ENCODE data around the gene SLC17A5. TPM values are rescaled to one million over a fixed set of nuclear protein-coding genes. Genes with fewer than 3 reads are reported as not detected.

Gene SLC17A5
- total RNA-seq, 2 donors from 2014 or later: 4.4 to 8.3 TPM

GRCh38 chr6:73644030-73644429 is 9.8 kb downstream of the SLC17A5 start:
- TF ChIP-seq CTCF (conservative IDR thresholded peaks at IDR 0.05): no peak
- Mint-ChIP-seq H3K4me3 (no peak overlapping the region), H3K4me1 (peaks cover 7% of the 10 kb centered on the region), H3K9me3 (no peaks in the 10 kb centered on the region), H3K27me3 (ENCODE audit: insufficient read depth) (no peaks in the 10 kb centered on the region), H3K36me3 (ENCODE audit: low read depth) (peaks cover 2% of the 10 kb centered on the region), H3K27ac (no peak overlapping the region)
- Histone ChIP-seq H3K4me3 (ENCODE audit: low read length) (no peak overlapping the region), H3K27me3 (ENCODE audit: control insufficient read depth, insufficient read depth, low read length, poor library complexity, severe bottlenecking) (no peaks in the 10 kb centered on the region), H3K9me3 (ENCODE audit: control insufficient read depth, low read length) (no peaks in the 10 kb centered on the region), H3K36me3 (ENCODE audit: control insufficient read depth, insufficient read depth, low read length) (no peaks in the 10 kb centered on the region), H3K9ac (ENCODE audit: extremely low read depth, low read length, poor library complexity, severe bottlenecking) (no peak overlapping the region), H3K4me1 (ENCODE audit: control insufficient read depth, insufficient read depth, low read length) (no peaks in the 10 kb centered on the region), H3K27ac (ENCODE audit: low read depth, low read length) (no peak overlapping the region)
- 93 to 100% methylated on average over 1 to 2 of the region's 2 CpGs for WGBS, 2 experiments (ENCODE audit: insufficient coverage in 1 of 2, insufficient read length in 1 of 2)
- no peak for DNase-seq

DNA sequence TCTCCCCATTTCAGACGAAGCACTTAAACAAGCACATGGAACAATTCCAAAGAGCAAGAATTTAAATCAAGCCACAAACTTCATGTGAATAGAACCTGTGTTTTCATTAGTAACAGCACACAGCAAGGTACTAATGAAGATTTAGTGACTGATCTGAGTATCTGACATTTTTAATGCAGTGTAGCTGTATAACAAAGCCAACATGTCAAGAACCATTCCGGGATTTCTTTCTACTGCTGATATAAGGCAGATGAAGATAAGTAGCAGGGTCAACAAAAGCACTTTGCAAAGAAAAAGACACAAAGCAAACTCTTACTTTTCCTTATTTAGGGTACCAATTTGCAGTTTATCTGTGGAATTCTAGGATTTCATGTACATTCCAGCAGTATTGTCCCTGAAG is 11.3 kb downstream of the SLC17A5 start:
- TF ChIP-seq CTCF (conservative IDR thresholded peaks at IDR 0.05): no peak
- no peaks in the 10 kb centered on the region for H3K36me3 ChIP-seq (ENCODE audit: control insufficient read depth, insufficient read depth, low read length)
- Mint-ChIP-seq H3K27me3 (ENCODE audit: insufficient read depth) (no peaks in the 10 kb centered on the region), H3K9me3 (no peaks in the 10 kb centered on the region), H3K36me3 (ENCODE audit: low read depth) (peaks cover 2% of the 10 kb centered on the region), H3K27ac (no peak overlapping the region), H3K4me3 (no peak overlapping the region), H3K4me1 (peaks cover 7% of the 10 kb centered on the region)
- no peak for DNase-seq
- H3K4me3 ChIP-seq (ENCODE audit: low read length): no peak overlapping the region
- H3K4me1 ChIP-seq (ENCODE audit: control insufficient read depth, insufficient read depth, low read length): no peaks in the 10 kb centered on the region
- no peak overlapping the region for H3K9ac ChIP-seq (ENCODE audit: extremely low read depth, low read length, poor library complexity, severe bottlenecking)
- 96 to 100% methylated on average over 1 to 2 of the region's 2 CpGs for WGBS, 2 experiments (ENCODE audit: insufficient coverage in 1 of 2, insufficient read length in 1 of 2)
- no peaks in the 10 kb centered on the region for H3K27me3 ChIP-seq (ENCODE audit: control insufficient read depth, insufficient read depth, low read length, poor library complexity, severe bottlenecking)
- H3K27ac ChIP-seq (ENCODE audit: low read depth, low read length): no peak overlapping the region
- no peaks in the 10 kb centered on the region for H3K9me3 ChIP-seq (ENCODE audit: control insufficient read depth, low read length)

- Histone ChIP-seq H3K9ac (ENCODE audit: extremely low read depth, low read length, poor library complexity, severe bottlenecking) (no peak overlapping the region), H3K27me3 (ENCODE audit: control insufficient read depth, insufficient read depth, low read length, poor library complexity, severe bottlenecking) (no peaks in the 10 kb centered on the region), H3K9me3 (ENCODE audit: control insufficient read depth, low read length) (no peaks in the 10 kb centered on the region), H3K27ac (ENCODE audit: low read depth, low read length) (no peak overlapping the region), H3K4me3 (ENCODE audit: low read length) (no peak overlapping the region), H3K4me1 (ENCODE audit: control insufficient read depth, insufficient read depth, low read length) (no peaks in the 10 kb centered on the region), H3K36me3 (ENCODE audit: control insufficient read depth, insufficient read depth, low read length) (no peaks in the 10 kb centered on the region)
- H3K4me1 Mint-ChIP-seq: peaks cover 5% of the 10 kb centered on the region
- H3K27me3 Mint-ChIP-seq (ENCODE audit: insufficient read depth): no peaks in the 10 kb centered on the region
- H3K4me3 Mint-ChIP-seq: no peak overlapping the region
- no peak for TF ChIP-seq CTCF (conservative IDR thresholded peaks at IDR 0.05)
- peaks cover 2% of the 10 kb centered on the region for H3K36me3 Mint-ChIP-seq (ENCODE audit: low read depth)
- WGBS, 2 experiments (ENCODE audit: insufficient coverage in 1 of 2, insufficient read length in 1 of 2): 97 to 100% methylated on average over 1 of the region's 1 CpG
- no peak overlapping the region for H3K27ac Mint-ChIP-seq
- DNase-seq: no peak
- no peaks in the 10 kb centered on the region for H3K9me3 Mint-ChIP-seq
These were observed 13.5 kb downstream of the SLC17A5 start for GRCh38 chr6:73640179-73640750.
